Thymus (tissue), 11 donors: ENCODE data around the gene PLSCR2. TPM values are rescaled to one million over a fixed set of nuclear protein-coding genes. Genes with fewer than 3 reads are reported as not detected.

ENCODE experiments used
- DNase-seq, 9 donors: peaks; one replicate each; pipeline ENCODE4 v3.0.0-alpha.2; 2013; ENCODE audit warnings: low spot score in 9 of 9, low read depth in 6 of 9, missing footprints in 1 of 9
- H3K27ac ChIP-seq, 2 donors: one replicate each; pipeline ENCODE4 v1.5.1; 2013; ENCODE audit warnings: control low read depth in 1 of 2, low read depth in 1 of 2, low read length in 1 of 2, mild to moderate bottlenecking in 1 of 2, moderate library complexity in 1 of 2
- H3K27me3 ChIP-seq, 2 donors: one replicate each; pipeline ENCODE4 v1.5.1; 2013; ENCODE audit warnings: low read length in 1 of 2; ENCODE audit not compliant: control insufficient read depth in 2 of 2, insufficient read depth in 1 of 2
- H3K36me3 ChIP-seq, 2 donors: one replicate each; pipeline ENCODE4 v1.5.1; 2013; ENCODE audit warnings: low read length in 1 of 2, mild to moderate bottlenecking in 1 of 2, moderate library complexity in 1 of 2; ENCODE audit not compliant: control insufficient read depth in 2 of 2, insufficient read depth in 2 of 2
- H3K4me1 ChIP-seq, 2 donors: one replicate each; pipeline ENCODE4 v1.5.1; 2013; ENCODE audit warnings: low read length in 2 of 2; ENCODE audit not compliant: control insufficient read depth in 2 of 2, insufficient read depth in 2 of 2
- H3K4me3 ChIP-seq, 2 donors: one replicate each; pipeline ENCODE4 v1.5.1; 2013; ENCODE audit warnings: low read length in 2 of 2, control low read depth in 1 of 2, mild to moderate bottlenecking in 1 of 2
- H3K9me3 ChIP-seq, 2 donors: one replicate each; pipeline ENCODE4 v1.5.1; 2013; ENCODE audit warnings: low read length in 1 of 2, mild to moderate bottlenecking in 1 of 2; ENCODE audit not compliant: control insufficient read depth in 2 of 2, insufficient read depth in 1 of 2
- WGBS: extraction: QIAGEN DNeasy Blood & Tissue Kit; methylation state at CpG from one replicate; pipeline ENCODE4 v1.1.7; 2013; 5-methylcytosine and 5-hydroxymethylcytosine counted together
- polyA plus RNA-seq: library from polyadenylated mRNA; stranded (reverse); fragments of 200-250 nt; gene quantifications from one replicate; pipeline ENCODE4 v1.2.3, GENCODE V29; 2013
- total RNA-seq: library from RNA; stranded (reverse); fragments of 120-200 nt; gene quantifications from one replicate; pipeline ENCODE4 v1.2.4, GENCODE V29; 2013
- donor health status: healthy.

Gene PLSCR2
- total and polyA plus RNA-seq, 2 donors, result 0.16 to 0.28 TPM

DNA sequence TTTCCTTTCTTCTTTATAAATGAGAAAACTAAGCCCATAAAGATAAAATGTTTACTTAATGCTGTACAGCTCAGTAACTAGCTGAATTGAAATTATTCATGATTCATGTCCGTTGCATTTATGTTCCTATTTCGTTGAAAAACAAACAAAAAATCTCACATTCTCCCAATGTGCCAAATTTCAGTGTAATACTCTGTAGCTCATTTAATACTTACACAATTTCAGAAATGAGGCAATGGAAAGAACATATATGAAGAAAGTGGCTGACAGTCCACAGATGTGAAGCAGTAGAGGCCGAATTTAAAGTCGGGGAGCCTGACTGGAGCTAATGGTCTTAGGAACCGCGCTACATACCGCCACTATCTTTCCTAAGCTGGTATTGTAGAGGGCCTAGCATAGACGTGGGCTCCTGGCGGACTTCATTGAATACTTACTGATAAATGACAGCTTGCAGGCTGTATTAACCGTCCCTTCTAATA lies 651 bp downstream of the PLSCR2 start:
- peak overlapping the region; percentile 54 to 55 for H3K4me3 ChIP-seq
- 93% methylated on average over 10 of the region's 10 CpGs for WGBS
- peak in 1 of 9 donors; percentile 13 for DNase-seq
- H3K9me3 ChIP-seq, result no peaks in the 10 kb centered on the region
- no peaks in the 10 kb centered on the region for H3K36me3 ChIP-seq
- peaks cover 0 to 16% of the 10 kb centered on the region in 2 donors for H3K4me1 ChIP-seq
- no peaks in the 10 kb centered on the region for H3K27me3 ChIP-seq
- H3K27ac ChIP-seq, result peak overlapping the region; percentile 44 to 81

DNA sequence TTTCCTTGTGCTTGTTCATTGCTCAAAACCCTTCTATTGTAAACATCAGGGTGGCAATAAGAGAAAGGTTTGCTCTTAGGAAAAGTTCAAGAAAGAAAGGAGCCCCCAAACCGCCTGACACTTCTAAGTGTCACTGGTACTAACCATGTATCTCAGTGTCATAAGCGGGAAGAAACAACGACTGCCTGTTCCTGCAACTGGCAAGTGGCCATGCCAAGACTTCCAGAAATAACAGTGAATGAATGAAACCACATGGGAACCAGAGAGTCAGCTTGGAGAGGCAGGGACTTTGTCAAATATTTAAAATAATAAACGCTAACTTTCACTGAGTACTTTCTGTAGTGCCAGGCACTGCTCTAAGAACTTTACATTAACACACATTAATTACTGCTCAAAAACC lies 1.1 kb downstream of the PLSCR2 start:
- no peak overlapping the region for H3K4me3 ChIP-seq

DNA sequence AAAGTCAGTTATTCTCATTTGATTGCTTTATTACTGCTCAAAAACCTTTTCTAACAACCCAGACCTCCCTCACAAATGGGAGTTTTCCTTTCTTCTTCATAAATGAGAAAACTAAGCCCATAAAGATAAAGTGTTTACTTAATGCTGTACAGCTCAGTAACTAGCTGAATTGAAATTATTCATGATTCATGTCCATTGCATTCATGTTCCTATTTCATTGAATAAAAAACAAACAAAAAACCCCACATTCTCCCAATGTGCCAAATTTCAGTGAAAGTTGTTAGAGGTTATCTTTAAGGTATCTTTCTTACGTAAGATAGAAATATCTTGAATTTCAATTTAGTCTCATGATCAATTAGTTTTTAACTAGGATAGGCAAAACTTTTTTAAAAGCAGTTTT lies 2.8 kb downstream of the PLSCR2 start:
- H3K36me3 ChIP-seq, result no peaks in the 10 kb centered on the region
- no peak overlapping the region for H3K4me3 ChIP-seq
- H3K27ac ChIP-seq, result no peak overlapping the region
- DNase-seq, result no peak
- WGBS, result 47% methylated on average over 1 of the region's 1 CpG
- H3K9me3 ChIP-seq, result no peaks in the 10 kb centered on the region
- no peaks in the 10 kb centered on the region for H3K27me3 ChIP-seq
- H3K4me1 ChIP-seq, result peaks cover 0 to 16% of the 10 kb centered on the region in 2 donors

More for the DNA sequence above, 1.1 kb downstream of the PLSCR2 start:
- 96% methylated on average over 4 of the region's 4 CpGs for WGBS
- H3K36me3 ChIP-seq, result no peaks in the 10 kb centered on the region
- peaks cover 0 to 16% of the 10 kb centered on the region in 2 donors for H3K4me1 ChIP-seq
- no peak for DNase-seq
- no peaks in the 10 kb centered on the region for H3K9me3 ChIP-seq
- peak overlapping the region in 1 of 2 donors; percentile 81 for H3K27ac ChIP-seq
- no peaks in the 10 kb centered on the region for H3K27me3 ChIP-seq

DNA sequence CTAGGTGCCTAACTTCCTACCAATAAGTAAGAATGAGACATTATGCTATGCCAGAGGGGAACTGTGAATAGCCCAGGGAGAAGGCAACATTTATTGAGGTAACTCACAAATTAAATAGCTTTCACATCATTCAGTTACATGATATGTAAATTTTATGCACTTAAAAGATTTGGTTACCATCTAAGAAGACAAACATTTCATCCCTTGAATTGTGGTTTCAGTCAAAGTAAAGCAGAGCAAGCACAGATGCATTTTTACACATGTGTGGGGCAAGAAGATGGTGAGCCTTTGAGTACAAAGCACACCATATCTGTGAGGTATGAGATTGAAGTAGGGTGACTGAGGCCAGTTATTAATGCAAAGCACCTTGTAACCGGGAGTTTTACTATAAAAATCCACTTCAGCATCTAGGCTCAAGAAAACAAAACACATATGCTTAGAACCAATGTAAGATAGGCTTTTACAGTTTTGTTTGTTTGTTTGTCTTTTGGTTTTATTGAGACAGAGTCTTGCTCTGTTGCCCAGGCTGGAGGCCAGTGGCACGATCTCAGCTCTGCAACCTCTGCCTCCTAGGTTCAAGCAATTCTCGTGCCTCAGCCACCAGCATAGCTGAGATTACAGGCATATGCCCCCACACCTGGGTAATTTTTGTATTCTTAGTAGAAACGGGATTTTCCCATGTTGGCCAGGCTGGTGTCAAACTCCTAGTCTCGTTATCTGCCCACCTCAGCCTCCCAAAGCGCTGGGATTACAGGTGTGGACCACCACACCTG lies 3.5 kb downstream of the PLSCR2 start:
- peak in 1 of 9 donors; percentile 28 for DNase-seq
- Histone ChIP-seq H3K4me1 (peaks cover 0 to 16% of the 10 kb centered on the region in 2 donors), H3K27ac (no peak overlapping the region), H3K27me3 (no peaks in the 10 kb centered on the region), H3K9me3 (no peaks in the 10 kb centered on the region), H3K36me3 (no peaks in the 10 kb centered on the region), H3K4me3 (no peak overlapping the region)
- WGBS, result 87% methylated on average over 6 of the region's 6 CpGs

DNA sequence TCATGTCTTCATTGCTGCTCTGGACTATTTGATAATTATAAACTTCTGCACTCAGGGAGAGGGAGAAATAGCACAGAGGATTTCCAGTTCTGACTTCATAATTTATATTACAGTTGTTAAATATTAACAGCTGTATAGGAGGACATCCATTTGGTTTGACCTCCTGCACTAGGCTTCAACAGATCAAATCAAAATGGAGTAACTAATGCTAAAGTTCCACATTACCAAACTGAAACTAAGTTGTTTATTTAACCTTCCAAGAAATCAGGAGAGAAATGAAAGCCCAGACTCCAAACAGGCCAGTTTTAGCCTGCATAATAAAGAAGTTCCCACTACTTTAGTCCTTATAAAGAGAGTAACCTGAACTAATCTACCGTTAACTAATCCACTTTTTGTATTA lies 4.6 kb downstream of the PLSCR2 start:
- H3K4me1 ChIP-seq, result peaks cover 0 to 10% of the 10 kb centered on the region in 2 donors
- no peaks in the 10 kb centered on the region for H3K9me3 ChIP-seq
- DNase-seq, result no peak
- H3K27ac ChIP-seq, result no peak overlapping the region
- H3K27me3 ChIP-seq, result no peaks in the 10 kb centered on the region
- H3K4me3 ChIP-seq, result no peak overlapping the region
- WGBS, result 97% methylated on average over 1 of the region's 1 CpG
- no peaks in the 10 kb centered on the region for H3K36me3 ChIP-seq

DNA sequence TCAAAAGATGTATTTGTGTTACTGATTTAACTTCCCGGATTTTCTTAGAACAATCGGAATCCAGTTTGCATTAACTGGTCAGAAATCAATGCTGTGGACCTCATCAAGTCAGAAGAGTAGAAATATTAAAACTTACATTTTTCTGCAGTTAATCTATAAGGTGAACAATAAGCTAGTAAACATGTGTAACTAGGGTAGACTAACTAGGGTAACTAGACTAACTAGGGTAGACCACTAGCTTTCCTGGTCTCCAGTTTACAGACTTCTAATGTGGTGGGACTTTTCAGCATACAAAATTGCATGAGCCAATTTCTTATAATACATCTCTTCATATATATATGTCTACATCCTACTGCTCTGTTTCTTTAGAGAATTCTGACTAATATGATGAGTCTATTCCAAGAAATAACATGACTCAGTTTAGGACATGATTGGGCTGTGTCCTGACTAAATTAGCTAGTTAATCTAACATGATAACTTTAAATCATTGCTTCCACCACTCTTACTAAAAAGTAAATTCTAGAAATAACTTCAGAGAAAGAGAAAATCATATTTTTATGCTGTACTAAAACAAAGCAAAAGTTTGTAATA lies 5.3 kb downstream of the PLSCR2 start:
- Histone ChIP-seq H3K4me3 (no peak overlapping the region), H3K27ac (no peak overlapping the region), H3K4me1 (peaks cover 0 to 7% of the 10 kb centered on the region in 2 donors), H3K9me3 (no peaks in the 10 kb centered on the region), H3K27me3 (no peaks in the 10 kb centered on the region), H3K36me3 (no peaks in the 10 kb centered on the region)
- WGBS, result 97% methylated on average over 2 of the region's 2 CpGs
- DNase-seq, result no peak

DNA sequence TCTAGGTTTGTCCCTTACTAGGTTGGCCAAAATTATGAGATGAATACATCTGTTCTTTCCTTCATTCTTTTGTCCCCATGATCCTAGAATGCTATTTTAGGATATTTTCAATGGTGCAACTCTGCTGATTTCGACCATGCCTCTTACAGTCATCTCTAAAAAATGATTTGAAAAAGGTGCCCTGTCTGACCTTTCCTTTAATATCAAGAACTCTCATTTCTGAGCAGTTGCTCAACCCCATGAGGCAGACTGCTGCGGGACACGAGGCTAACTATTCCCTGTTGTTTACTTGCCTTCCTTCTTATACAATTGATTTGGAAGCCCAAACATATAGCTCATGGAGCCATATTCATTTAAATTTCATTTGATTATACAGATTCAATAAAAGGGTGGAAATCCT lies 14.6 kb downstream of the PLSCR2 start:
- DNase-seq, result no peak
- 96% methylated on average over 3 of the region's 3 CpGs for WGBS
- H3K27me3 ChIP-seq, result no peaks in the 10 kb centered on the region
- no peak overlapping the region for H3K27ac ChIP-seq
- no peaks in the 10 kb centered on the region for H3K9me3 ChIP-seq
- no peaks in the 10 kb centered on the region for H3K4me1 ChIP-seq
- no peak overlapping the region for H3K4me3 ChIP-seq
- no peaks in the 10 kb centered on the region for H3K36me3 ChIP-seq

DNA sequence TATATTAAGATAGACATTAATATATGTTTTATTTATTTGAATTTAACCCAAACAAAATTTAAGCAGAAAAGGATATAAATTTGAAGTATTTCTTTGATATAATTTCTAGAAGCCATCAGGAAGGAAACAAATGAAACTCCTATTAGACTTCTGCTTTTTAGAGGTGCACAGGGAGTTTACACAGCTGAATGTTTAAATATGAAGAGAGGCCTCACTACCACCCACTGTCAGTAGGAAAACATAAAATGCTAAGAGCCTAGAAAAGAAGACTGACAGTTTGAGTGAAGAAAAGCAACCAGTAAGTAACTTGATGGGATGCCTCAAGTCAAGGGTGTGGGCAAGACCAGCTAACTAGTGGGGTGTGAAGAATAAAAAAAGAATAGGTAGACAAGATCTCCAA lies 19.7 kb downstream of the PLSCR2 start:
- Histone ChIP-seq H3K9me3 (peaks cover 0 to 4% of the 10 kb centered on the region in 2 donors), H3K27me3 (no peaks in the 10 kb centered on the region), H3K36me3 (no peaks in the 10 kb centered on the region), H3K4me1 (no peaks in the 10 kb centered on the region), H3K27ac (no peak overlapping the region), H3K4me3 (no peak overlapping the region)
- DNase-seq, result no peak

DNA sequence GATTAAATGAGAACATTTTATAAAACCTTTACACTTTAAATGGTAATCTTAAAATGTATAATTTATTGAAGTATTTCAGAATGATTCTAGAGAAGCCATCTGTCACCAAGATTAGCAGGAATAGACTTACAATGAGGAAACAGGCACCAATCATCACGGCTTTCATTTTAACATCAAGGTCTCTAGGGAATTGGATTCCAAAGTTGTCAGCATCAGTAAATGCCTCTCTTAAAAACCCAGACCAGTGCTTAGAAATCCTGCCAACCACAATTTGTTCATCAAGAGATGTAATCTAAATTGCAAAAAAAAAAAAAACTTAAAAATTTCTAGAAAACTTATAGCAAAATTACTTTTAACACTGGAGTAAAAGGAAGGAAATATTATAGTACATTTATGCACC lies 20.3 kb downstream of the PLSCR2 start:
- Histone ChIP-seq H3K4me3 (no peak overlapping the region), H3K9me3 (peaks cover 0 to 4% of the 10 kb centered on the region in 2 donors), H3K27ac (no peak overlapping the region), H3K27me3 (no peaks in the 10 kb centered on the region), H3K4me1 (no peaks in the 10 kb centered on the region), H3K36me3 (no peaks in the 10 kb centered on the region)
- DNase-seq, result no peak
- WGBS, result 72% methylated on average over 1 of the region's 1 CpG
